HG02610 (cell line): Measurements from ENCODE around the gene TCF4.

Experiments
- ATAC-seq: cut with Tn5 transposase; IDR thresholded peaks from one replicate; pipeline ENCODE4 v1.9.1; 2021; ENCODE audit warnings: mild to moderate bottlenecking, moderate library complexity; ENCODE audit not compliant: unreplicated experiment

TCF4 gene

GRCh38 chr18:55587418-55588110 lies 428 bp downstream of the TCF4 start:
- no peak for ATAC-seq

GRCh38 chr18:55585920-55586561 lies 2.0 kb downstream of the TCF4 start:
- no peak for ATAC-seq

GRCh38 chr18:55585065-55585919 lies 2.7 kb downstream of the TCF4 start:
- ATAC-seq, result no peak

GRCh38 chr18:55584201-55584600 lies 3.8 kb downstream of the TCF4 start:
- ATAC-seq, result no peak

- ATAC-seq, result no peak
These were observed 5.7 kb downstream of the TCF4 start for GRCh38 chr18:55582325-55582724.

- ATAC-seq, result no peak
These were observed 8.3 kb downstream of the TCF4 start for GRCh38 chr18:55579501-55580270.

GRCh38 chr18:55577812-55578539 lies 10.0 kb downstream of the TCF4 start:
- no peak for ATAC-seq

GRCh38 chr18:55576001-55576400 lies 12.0 kb downstream of the TCF4 start:
- no peak for ATAC-seq

GRCh38 chr18:55575066-55575465 lies 12.9 kb downstream of the TCF4 start:
- ATAC-seq, result no peak

GRCh38 chr18:55573386-55573785 lies 14.6 kb downstream of the TCF4 start:
- no peak for ATAC-seq

- no peak for ATAC-seq
These were observed 17.0 kb downstream of the TCF4 start for GRCh38 chr18:55570966-55571365.

- ATAC-seq, result no peak
These were observed 21.5 kb downstream of the TCF4 start for GRCh38 chr18:55566456-55566935.

- no peak for ATAC-seq
These were observed 28.3 kb downstream of the TCF4 start for GRCh38 chr18:55559739-55560138.

GRCh38 chr18:55557211-55557610 lies 30.8 kb downstream of the TCF4 start:
- no peak for ATAC-seq

- ATAC-seq, result no peak
These were observed 32.5 kb downstream of the TCF4 start for GRCh38 chr18:55555395-55556027.

GRCh38 chr18:55552526-55553189 lies 35.3 kb downstream of the TCF4 start:
- ATAC-seq, result no peak

GRCh38 chr18:55551227-55551626 lies 36.8 kb downstream of the TCF4 start:
- ATAC-seq, result no peak

- ATAC-seq, result no peak
These were observed 37.5 kb downstream of the TCF4 start for GRCh38 chr18:55550471-55550870.

GRCh38 chr18:55549474-55550104 lies 38.4 kb downstream of the TCF4 start:
- no peak for ATAC-seq
